K562 (cell line): Measurements from ENCODE around the gene DTL. TPM values are rescaled to one million over a fixed set of nuclear protein-coding genes. Genes with fewer than 3 reads are reported as not detected.

Experiments
- ATAC-seq: fragments of 200-7000 bp; cut with Tn5 transposase; 3 replicates; pipeline ENCODE4 v1.9.1; 2020; ENCODE audit warnings: moderate library complexity
- BruUV-seq: library from RNA; stranded (reverse); fragments of 400-500 nt; replicated peaks from 2 replicates; lab custom pipeline; 2021; lab: Mats Ljungman, UMichigan
- CTCF ChIA-PET: fragments of 300-600 bp; formaldehyde crosslinking; extraction: SDS; loops from one replicate; lab custom pipeline; 2021; ENCODE audit warnings: low intra/inter-chr PET ratio; lab: Yijun Ruan, JAX
- POLR2A ChIA-PET: fragments of 300-600, 350-650 bp; sonication (Branson Sonifier 250); formaldehyde crosslinking; extraction: SDS; loops from one replicate; lab custom pipeline; 2021; ENCODE audit warnings: antibody characterized with exemption, inconsistent platforms; lab: Yijun Ruan, JAX
- DNase-seq, 4 experiments: peaks; one replicate each; pipeline versions ENCODE4 v3.0.0 to v3.0.0-alpha.2; 2011 to 2018; ENCODE audit warnings: low spot score in 3 of 4, mixed read lengths in 3 of 4; ENCODE audit errors: extremely low read depth in 1 of 4
- FAIRE-seq: peaks from 2 replicates; lab custom pipeline; 2011; peaks lifted over from hg19 to GRCh38; lab: Jason Lieb, UNC
- H2AFZ ChIP-seq: 2 replicates; pipeline ENCODE4 v1.6.0; 2011; ENCODE audit warnings: low read depth, low read length, control low read depth, inconsistent platforms
- H3K27ac ChIP-seq: fragments of 200-600 bp; 3 replicates; pipeline ENCODE4 v1.8.0; 2011; ENCODE audit warnings: low read depth, mild to moderate bottlenecking, control low read depth, inconsistent platforms, low read length, moderate library complexity, mixed read lengths; ENCODE audit errors: extremely low read depth
- H3K27me3 ChIP-seq, 2 experiments: fragments of 300-600 bp in 1 of 2; 2 replicates in 1 of 2; 3 replicates in 1 of 2; pipeline versions ENCODE4 v1.6.0 to v1.8.0; 2011; ENCODE audit warnings: inconsistent platforms in 2 of 2, low read length in 2 of 2, mild to moderate bottlenecking in 1 of 2, mixed read lengths in 1 of 2, moderate library complexity in 1 of 2; ENCODE audit not compliant: control insufficient read depth in 2 of 2, insufficient read depth in 2 of 2
- H3K36me3 ChIP-seq: fragments of 300-600 bp; 3 replicates; pipeline ENCODE4 v1.8.0; 2011; ENCODE audit warnings: mild to moderate bottlenecking, low read length, inconsistent platforms; ENCODE audit not compliant: control insufficient read depth, insufficient read depth
- H3K4me1 ChIP-seq, 2 experiments: fragments of 200-600 bp in 1 of 2; replicated peaks in 1 of 2; 2 replicates in 1 of 2; 3 replicates in 1 of 2; pipeline versions ENCODE4 v1.5.1 to v1.8.0; 2011; ENCODE audit warnings: inconsistent platforms in 2 of 2, low read length in 2 of 2, mild to moderate bottlenecking in 1 of 2, mixed read lengths in 1 of 2, moderate library complexity in 1 of 2; ENCODE audit not compliant: control insufficient read depth in 2 of 2, insufficient read depth in 2 of 2
- H3K4me2 ChIP-seq: 2 replicates; pipeline ENCODE4 v1.6.1; 2011; ENCODE audit warnings: low read length, control low read depth, inconsistent platforms, mixed read lengths; ENCODE audit not compliant: insufficient read depth
- H3K4me3 ChIP-seq: fragments of 200-600 bp; sonication (generic), shearing (Covaris generic); 2 replicates; pipeline ENCODE4 v1.5.1; 2016; ENCODE audit warnings: control low read depth, inconsistent platforms
- H3K79me2 ChIP-seq: fragments of 200-600 bp; 3 replicates; pipeline ENCODE4 v1.8.0; 2011; ENCODE audit warnings: low read length, inconsistent platforms; ENCODE audit not compliant: control insufficient read depth, insufficient read depth
- H3K9ac ChIP-seq, 2 experiments: 2 replicates each; pipeline versions ENCODE4 v1.6.0 to v1.6.1; 2011; ENCODE audit warnings: low read depth in 2 of 2, low read length in 2 of 2, control low read depth in 1 of 2, inconsistent platforms in 1 of 2, mild to moderate bottlenecking in 1 of 2, mixed read lengths in 1 of 2; ENCODE audit not compliant: insufficient read depth in 1 of 2
- H3K9me1 ChIP-seq: one replicate; pipeline ENCODE4 v1.6.0; 2011; ENCODE audit warnings: inconsistent platforms, mild to moderate bottlenecking, low read length, moderate library complexity; ENCODE audit not compliant: control insufficient read depth, insufficient read depth
- H3K9me3 ChIP-seq: replicated peaks from 2 replicates; pipeline ENCODE4 v1.5.1; 2011; ENCODE audit warnings: low read depth, low read length, inconsistent platforms; ENCODE audit not compliant: control insufficient read depth, insufficient read depth
- H4K20me1 ChIP-seq: replicated peaks from 2 replicates; pipeline ENCODE4 v1.6.1; 2011; ENCODE audit warnings: low read length, inconsistent platforms, mixed read lengths; ENCODE audit not compliant: control insufficient read depth, insufficient read depth
- C11orf30 ChIP-seq: fragments of 450-650 bp; IDR thresholded peaks from 2 replicates; pipeline ENCODE4 v1.6.1; 2016; ENCODE audit warnings: low read depth, mild to moderate bottlenecking
- CEBPB ChIP-seq: fragments of 450-650 bp; IDR thresholded peaks from 2 replicates; pipeline ENCODE4 v1.6.1; 2016; ENCODE audit warnings: missing genetic modification characterization, missing compliant biosample characterization
- CEBPG ChIP-seq, 3 experiments: fragments of 200-800 bp in 1 of 3; sonication (Bioruptor generic) in 1 of 3; sonication (generic) in 1 of 3; formaldehyde crosslinking in 1 of 3; IDR thresholded peaks in 2 of 3; conservative IDR thresholded peaks in 1 of 3; 2 replicates each; pipeline versions ENCODE4 v1.6.1 to v1.8.0; 2016 to 2022; ENCODE audit warnings: missing compliant biosample characterization in 2 of 3, missing genetic modification characterization in 2 of 3, mild to moderate bottlenecking in 1 of 3, missing genetic modification reagents in 1 of 3
- HDAC3 ChIP-seq: fragments of 450-650 bp; IDR thresholded peaks from 2 replicates; pipeline ENCODE4 v1.6.1; 2018; ENCODE audit warnings: borderline replicate concordance, mild to moderate bottlenecking, moderate library complexity; ENCODE audit not compliant: partially characterized antibody
- NONO ChIP-seq, 2 experiments: fragments of 200-400 bp in 1 of 2; fragments of 450-650 bp in 1 of 2; formaldehyde crosslinking in 1 of 2; IDR thresholded peaks; 2 replicates each; pipeline ENCODE4 v1.6.1; 2017; ENCODE audit warnings: low read depth in 2 of 2, mild to moderate bottlenecking in 2 of 2, moderate library complexity in 2 of 2, low read length in 1 of 2
- ZNF316 ChIP-seq: fragments of 450-650 bp; IDR thresholded peaks from 2 replicates; pipeline ENCODE4 v1.6.1; 2016
- WGBS: fragments of 100-300 bp; shearing (Covaris generic); methylation state at CpG from one replicate; pipeline ENCODE4 v1.1.6; 2016; ENCODE audit warnings: low coverage, mixed read lengths; ENCODE audit not compliant: insufficient coverage; ENCODE audit errors: missing lambda C conversion rate; 5-methylcytosine and 5-hydroxymethylcytosine counted together
- in situ Hi-C: fragments of 300-500 bp; cut with MboI; formaldehyde crosslinking; loops from 4 replicates; pipeline ENCODE4 v1.15.0; 2018; ENCODE audit warnings: inconsistent platforms, mixed read lengths
- intact Hi-C: fragments of 100-400 bp; cut with micrococcal nuclease; formaldehyde crosslinking; loops from 2 replicates; pipeline ENCODE4 v1.14.2; 2022
- polyA plus RNA-seq, 8 experiments: library from polyadenylated mRNA; depleted of rRNA in 4 of 8; stranded (reverse) in 5 of 8; unstranded in 3 of 8; fragments of >200 nt; fragmentation: Nextera tagmentation in 2 of 8; fragmentation: Illumina TruSeq in 1 of 8; extraction: Ambion mirVana in 2 of 8; extraction: Trizol in 1 of 8; gene quantifications; 2 replicates each; pipeline versions ENCODE4 v1.2.1 to v1.2.3, GENCODE V29; 2011 to 2014; ENCODE audit warnings: inconsistent platforms in 1 of 8, missing spikeins in 1 of 8
- total RNA-seq, 7 experiments: library from RNA; depleted of rRNA in 6 of 7; stranded (reverse); fragments of >200 nt in 6 of 7; fragmentation: Illumina TruSeq in 2 of 7; extraction: Trizol in 2 of 7; gene quantifications; 2 replicates each; pipeline versions ENCODE4 v1.2.1 to v1.2.3, GENCODE V29; 2011 to 2021; ENCODE audit warnings: low replicate concordance in 1 of 7

DTL gene
- total and polyA plus RNA-seq, 9 of the 15 experiments (the other 6 are each of a cell fraction or from before 2014, with no cell fraction given): 38.3 to 81.0 (median 63.2) TPM

GRCh38 chr1:212091438-212092121 lies 56.0 kb downstream of the DTL start:
- POLR2A ChIA-PET: no interaction called here
- intact Hi-C loops: no loop called here
- DNase-seq: no peak
- in situ Hi-C loops: loop anchor here (10.0 kb wide), 1 partner anchor 683 kb away; no protein-coding TSS in a partner anchor
- Histone ChIP-seq H3K36me3 (peaks cover 88% of the 10 kb centered on the region), H3K4me2 (no peak overlapping the region), H3K9ac (no peak overlapping the region), H3K79me2 (peaks cover 33% of the 10 kb centered on the region), H4K20me1 (no peaks in the 10 kb centered on the region), H3K4me1 (0 out of 5 replicates have a peak, but pooled peaks cover 0 to 3% of the 10 kb centered on the region in 2 experiments), H3K9me1 (no peaks in the 10 kb centered on the region), H3K4me3 (no peak overlapping the region), H3K27ac (no peak overlapping the region), H3K27me3 (no peaks in the 10 kb centered on the region)
- BruUV-seq: no TSS peak
- WGBS: 96% methylated on average over 6 of the region's 6 CpGs
- CTCF ChIA-PET: no interaction called here
- no peak for ATAC-seq
- FAIRE-seq: no peak
- TF ChIP-seq CEBPG (CRISPR knock-in tag; IDR thresholded peaks at IDR 0.05) (no peak), CEBPG (tag; conservative IDR thresholded peaks at IDR 0.05 in 1 of 2, IDR thresholded peaks at IDR 0.05 in 1 of 2) (peak; percentile 21 to 89; a peak in 2 of 4 replicates), ZNF316 (peak; percentile 76), NONO (IDR thresholded peaks at IDR 0.05; ENCODE audit: low read depth in 2 of 2, low read length in 1 of 2) (no peak), HDAC3 (no peak), C11orf30 (peak; percentile 46; the same call in 1 of the 2 replicates), CEBPB (tag) (peak; percentile 86)
- TF ChIP-seq, all 486 proteins: peak for 4
- no peaks in the 10 kb centered on the region; the same call in 1 of the 2 replicates for H3K9me3 ChIP-seq
- no peak overlapping the region for H2AFZ ChIP-seq
